ENCODE data around the gene GMPPA.

The GMPPA gene

GRCh38 chr2:219489315-219489714 is 9.4 kb upstream of the GMPPA start:
- Mint-ChIP-seq H3K36me3 (ENCODE audit: low read depth) (no peaks in the 10 kb centered on the region), H3K27ac (no peak overlapping the region), H3K4me1 (ENCODE audit: low read depth) (peaks cover under 1% of the 10 kb centered on the region), H3K4me3 (no peak overlapping the region), H3K27me3 (peaks cover 22% of the 10 kb centered on the region), H3K9me3 (no peaks in the 10 kb centered on the region)

- Mint-ChIP-seq H3K36me3 (ENCODE audit: low read depth) (no peaks in the 10 kb centered on the region), H3K9me3 (no peaks in the 10 kb centered on the region), H3K27me3 (peaks cover 27% of the 10 kb centered on the region), H3K4me1 (ENCODE audit: low read depth) (no peaks in the 10 kb centered on the region), H3K4me3 (no peak overlapping the region), H3K27ac (no peak overlapping the region)
These were observed 8.5 kb upstream of the GMPPA start for GRCh38 chr2:219490186-219490585.

DNA sequence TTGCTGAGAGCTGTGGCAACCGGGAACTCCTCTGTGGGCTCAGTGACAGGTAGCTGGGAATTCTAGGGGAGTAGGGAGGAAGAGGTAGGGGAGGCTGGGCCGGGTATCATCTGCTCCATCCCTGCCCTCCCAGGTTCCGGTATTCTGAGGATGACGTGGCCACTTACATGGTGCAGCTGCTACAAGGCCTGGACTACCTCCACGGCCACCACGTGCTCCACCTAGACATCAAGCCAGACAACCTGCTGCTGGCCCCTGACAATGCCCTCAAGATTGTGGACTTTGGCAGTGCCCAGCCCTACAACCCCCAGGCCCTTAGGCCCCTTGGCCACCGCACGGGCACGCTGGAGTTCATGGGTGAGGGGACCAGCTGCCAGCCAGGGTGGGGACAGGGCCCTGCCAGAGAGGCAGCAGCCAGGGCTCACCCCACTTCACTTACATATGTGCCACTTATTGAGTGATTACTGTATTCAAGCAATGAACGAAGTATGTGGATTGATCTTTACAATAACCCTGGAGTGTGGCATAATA is 8.0 kb upstream of the GMPPA start:
- peaks cover 27% of the 10 kb centered on the region for H3K27me3 Mint-ChIP-seq
- H3K4me1 Mint-ChIP-seq (ENCODE audit: low read depth) = no peaks in the 10 kb centered on the region
- no peak overlapping the region for H3K27ac Mint-ChIP-seq
- no peaks in the 10 kb centered on the region for H3K36me3 Mint-ChIP-seq (ENCODE audit: low read depth)
- H3K4me3 Mint-ChIP-seq = no peak overlapping the region
- no peaks in the 10 kb centered on the region for H3K9me3 Mint-ChIP-seq

GRCh38 chr2:219491278-219491963 is 7.3 kb upstream of the GMPPA start:
- no peak overlapping the region for H3K4me3 Mint-ChIP-seq
- H3K4me1 Mint-ChIP-seq (ENCODE audit: low read depth) = no peaks in the 10 kb centered on the region
- H3K27me3 Mint-ChIP-seq = peaks cover 25% of the 10 kb centered on the region

DNA sequence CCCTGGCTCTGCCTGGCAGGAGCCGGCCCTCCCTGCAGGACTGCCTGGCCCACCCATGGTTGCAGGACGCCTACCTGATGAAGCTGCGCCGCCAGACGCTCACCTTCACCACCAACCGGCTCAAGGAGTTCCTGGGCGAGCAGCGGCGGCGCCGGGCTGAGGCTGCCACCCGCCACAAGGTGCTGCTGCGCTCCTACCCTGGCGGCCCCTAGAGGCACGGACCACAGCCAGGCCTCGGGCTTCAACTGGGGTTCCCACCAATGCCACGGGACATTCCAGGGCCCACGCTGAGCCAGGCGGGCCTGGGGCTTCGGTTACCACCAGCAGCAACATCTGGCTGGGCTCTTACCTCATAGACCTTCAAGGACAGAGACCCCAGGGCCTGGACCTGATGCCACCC is 6.1 kb upstream of the GMPPA start:
- H3K27ac Mint-ChIP-seq = no peak overlapping the region
- no peak overlapping the region for H3K4me3 Mint-ChIP-seq
- no peaks in the 10 kb centered on the region for H3K36me3 Mint-ChIP-seq (ENCODE audit: low read depth)
- no peaks in the 10 kb centered on the region for H3K9me3 Mint-ChIP-seq
- H3K27me3 Mint-ChIP-seq = peaks cover 32% of the 10 kb centered on the region
- peaks cover 4% of the 10 kb centered on the region for H3K4me1 Mint-ChIP-seq (ENCODE audit: low read depth)

More at GRCh38 chr2:219491278-219491963, 7.3 kb upstream of the GMPPA start:
- Mint-ChIP-seq H3K27ac (no peak overlapping the region), H3K36me3 (ENCODE audit: low read depth) (no peaks in the 10 kb centered on the region), H3K9me3 (no peaks in the 10 kb centered on the region)

GRCh38 chr2:219493086-219493485 is 5.6 kb upstream of the GMPPA start:
- no peaks in the 10 kb centered on the region for H3K36me3 Mint-ChIP-seq (ENCODE audit: low read depth)
- no peak overlapping the region for H3K4me3 Mint-ChIP-seq
- H3K9me3 Mint-ChIP-seq = no peaks in the 10 kb centered on the region
- H3K4me1 Mint-ChIP-seq (ENCODE audit: low read depth) = peaks cover 9% of the 10 kb centered on the region
- H3K27ac Mint-ChIP-seq = no peak overlapping the region
- peaks cover 34% of the 10 kb centered on the region for H3K27me3 Mint-ChIP-seq

GRCh38 chr2:219494952-219495530 is 3.6 kb upstream of the GMPPA start:
- no peaks in the 10 kb centered on the region for H3K9me3 Mint-ChIP-seq
- H3K4me3 Mint-ChIP-seq = no peak overlapping the region
- no peak overlapping the region for H3K27ac Mint-ChIP-seq

DNA sequence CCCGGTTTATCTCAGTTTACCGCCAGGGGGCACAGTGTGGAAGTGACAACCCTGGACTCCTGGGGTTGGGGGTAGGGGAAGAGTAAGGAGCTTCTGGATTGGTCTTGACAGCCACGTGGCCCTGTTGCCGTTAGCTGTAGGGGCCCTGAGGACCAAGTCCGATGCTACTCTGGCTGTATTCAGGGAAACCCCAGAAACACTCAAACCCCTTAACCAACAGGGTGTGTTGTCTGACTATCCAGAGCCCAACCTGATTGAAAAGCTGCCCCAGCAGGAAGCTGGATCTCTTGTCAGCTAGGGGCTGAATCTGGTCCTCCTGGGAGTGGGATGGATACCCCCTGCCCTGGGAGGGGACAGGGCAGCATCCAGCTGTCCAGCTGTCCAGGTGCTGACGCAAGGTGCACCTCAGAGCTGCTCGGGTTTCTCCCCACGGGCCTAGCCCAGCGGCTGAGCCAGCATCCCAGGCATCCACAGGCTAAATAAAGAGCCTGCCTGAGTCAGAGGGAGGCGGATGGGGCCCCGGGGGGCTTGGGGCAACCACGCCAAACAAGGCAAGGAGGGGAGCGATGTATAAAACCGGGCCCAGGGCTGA is 3.1 kb upstream of the GMPPA start:
- Mint-ChIP-seq H3K4me3 (no peak overlapping the region), H3K27me3 (peaks cover 40% of the 10 kb centered on the region), H3K36me3 (ENCODE audit: low read depth) (no peaks in the 10 kb centered on the region), H3K27ac (no peak overlapping the region), H3K9me3 (no peaks in the 10 kb centered on the region), H3K4me1 (ENCODE audit: low read depth) (peaks cover 32% of the 10 kb centered on the region)

More at GRCh38 chr2:219494952-219495530, 3.6 kb upstream of the GMPPA start:
- H3K27me3 Mint-ChIP-seq = peaks cover 40% of the 10 kb centered on the region
- H3K4me1 Mint-ChIP-seq (ENCODE audit: low read depth) = peaks cover 28% of the 10 kb centered on the region
- H3K36me3 Mint-ChIP-seq (ENCODE audit: low read depth) = no peaks in the 10 kb centered on the region

- Mint-ChIP-seq H3K9me3 (no peaks in the 10 kb centered on the region), H3K36me3 (ENCODE audit: low read depth) (no peaks in the 10 kb centered on the region), H3K4me1 (ENCODE audit: low read depth) (peaks cover 32% of the 10 kb centered on the region), H3K27ac (no peak overlapping the region), H3K27me3 (peaks cover 40% of the 10 kb centered on the region), H3K4me3 (no peak overlapping the region)
These were observed 2.4 kb upstream of the GMPPA start for GRCh38 chr2:219496247-219496824.

- H3K27ac Mint-ChIP-seq = no peak overlapping the region
- H3K4me1 Mint-ChIP-seq (ENCODE audit: low read depth) = peaks cover 32% of the 10 kb centered on the region
- no peaks in the 10 kb centered on the region for H3K36me3 Mint-ChIP-seq (ENCODE audit: low read depth)
- H3K9me3 Mint-ChIP-seq = no peaks in the 10 kb centered on the region
- peaks cover 40% of the 10 kb centered on the region for H3K27me3 Mint-ChIP-seq
- peak overlapping the region; percentile 94 for H3K4me3 Mint-ChIP-seq
These were observed 1.7 kb upstream of the GMPPA start for GRCh38 chr2:219496825-219497494.

DNA sequence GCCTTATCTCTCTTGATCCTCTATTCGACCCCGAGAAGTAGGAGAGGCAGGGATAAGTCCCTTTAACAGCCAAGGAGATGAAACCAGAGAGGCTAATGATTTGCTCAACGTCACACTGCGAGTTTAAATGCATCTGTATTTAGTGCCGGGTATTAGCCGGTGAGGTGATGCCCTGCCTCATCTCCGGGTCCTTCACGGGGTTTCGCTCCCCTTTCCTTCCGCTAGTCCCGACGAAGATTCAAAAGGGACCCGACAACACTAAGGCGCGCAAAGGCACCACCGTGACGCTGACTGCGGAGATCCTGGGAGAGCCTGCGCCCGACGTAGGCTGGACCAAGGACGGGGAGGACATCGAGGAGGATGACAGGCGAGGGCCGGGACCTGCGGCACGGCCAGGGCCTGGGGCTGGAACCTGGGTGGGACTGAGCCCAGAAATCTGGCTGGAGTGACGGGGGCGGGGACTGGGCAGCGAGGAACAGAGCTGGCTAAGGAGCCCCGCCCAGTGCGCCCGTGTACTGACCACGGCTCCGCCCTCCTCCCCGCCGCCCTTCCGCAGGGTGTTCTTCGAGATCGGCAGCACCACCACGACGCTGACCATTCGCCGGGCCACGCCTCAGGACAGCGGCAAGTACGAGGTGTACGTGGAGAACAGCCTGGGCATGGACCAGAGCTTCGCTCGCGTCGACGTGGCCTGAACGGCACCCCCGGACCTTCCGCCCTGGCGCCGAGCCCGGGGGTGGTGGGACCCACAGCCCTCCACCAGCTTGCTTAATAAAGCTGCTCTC is 1.0 kb upstream of the GMPPA start:
- no peak overlapping the region for H3K27ac Mint-ChIP-seq
- no peaks in the 10 kb centered on the region for H3K36me3 Mint-ChIP-seq (ENCODE audit: low read depth)
- H3K4me3 Mint-ChIP-seq = peak overlapping the region; percentile 94
- H3K4me1 Mint-ChIP-seq (ENCODE audit: low read depth) = peaks cover 32% of the 10 kb centered on the region
- no peaks in the 10 kb centered on the region for H3K9me3 Mint-ChIP-seq
- peaks cover 40% of the 10 kb centered on the region for H3K27me3 Mint-ChIP-seq

DNA sequence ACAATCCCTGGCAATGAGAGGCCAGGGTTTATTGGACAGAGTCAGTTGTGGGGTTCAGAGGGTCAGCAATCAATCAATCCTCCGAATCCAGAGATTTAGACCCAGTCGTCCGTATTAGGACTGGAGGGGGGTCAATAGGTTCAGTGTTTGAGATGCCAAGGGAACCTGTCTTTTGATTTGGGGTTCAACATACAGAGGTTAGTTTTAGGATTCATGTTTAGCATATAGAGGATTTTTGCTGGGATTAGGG is 292 bp downstream of the GMPPA start:
- H3K4me1 Mint-ChIP-seq (ENCODE audit: low read depth) = peaks cover 32% of the 10 kb centered on the region
- H3K9me3 Mint-ChIP-seq = no peaks in the 10 kb centered on the region
- no peaks in the 10 kb centered on the region for H3K36me3 Mint-ChIP-seq (ENCODE audit: low read depth)
- H3K27me3 Mint-ChIP-seq = peaks cover 31% of the 10 kb centered on the region
- peak overlapping the region; percentile 87 for H3K27ac Mint-ChIP-seq
- peak overlapping the region; percentile 94 for H3K4me3 Mint-ChIP-seq

- Mint-ChIP-seq H3K9me3 (no peaks in the 10 kb centered on the region), H3K27me3 (peaks cover 30% of the 10 kb centered on the region), H3K36me3 (ENCODE audit: low read depth) (peaks cover 3% of the 10 kb centered on the region), H3K27ac (peak overlapping the region; percentile 87), H3K4me3 (peak overlapping the region; percentile 94), H3K4me1 (ENCODE audit: low read depth) (peaks cover 32% of the 10 kb centered on the region)
These were observed 864 bp downstream of the GMPPA start for GRCh38 chr2:219499555-219499954.

DNA sequence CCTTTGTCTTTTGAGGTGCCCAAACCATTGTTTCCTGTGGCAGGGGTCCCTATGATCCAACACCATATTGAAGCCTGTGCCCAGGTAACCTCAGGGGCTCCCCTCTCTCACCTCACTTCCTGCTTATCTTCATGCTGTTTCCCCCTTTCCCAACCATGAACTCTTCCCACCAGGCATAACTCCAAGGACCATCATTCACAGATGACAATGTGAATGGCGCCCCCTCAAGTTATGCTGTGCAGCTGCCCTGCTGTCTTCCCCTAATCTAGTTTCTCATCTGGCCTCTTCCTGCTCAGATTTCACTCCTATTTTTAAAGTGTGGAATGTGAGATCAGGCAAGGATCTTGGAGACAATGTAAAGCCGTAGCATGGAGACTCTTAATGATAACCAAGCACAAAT is 1.4 kb downstream of the GMPPA start:
- Mint-ChIP-seq H3K9me3 (no peaks in the 10 kb centered on the region), H3K4me3 (peak overlapping the region; percentile 94), H3K27ac (no peak overlapping the region), H3K36me3 (ENCODE audit: low read depth) (peaks cover 7% of the 10 kb centered on the region), H3K27me3 (peaks cover 25% of the 10 kb centered on the region), H3K4me1 (ENCODE audit: low read depth) (peaks cover 32% of the 10 kb centered on the region)
